GM21619 (cell line): ENCODE data around the gene ARHGAP8.

Source experiments
- ATAC-seq: cut with Tn5 transposase; IDR thresholded peaks from one replicate; pipeline ENCODE4 v1.9.1; 2021; ENCODE audit not compliant: unreplicated experiment

The ARHGAP8 gene

DNA sequence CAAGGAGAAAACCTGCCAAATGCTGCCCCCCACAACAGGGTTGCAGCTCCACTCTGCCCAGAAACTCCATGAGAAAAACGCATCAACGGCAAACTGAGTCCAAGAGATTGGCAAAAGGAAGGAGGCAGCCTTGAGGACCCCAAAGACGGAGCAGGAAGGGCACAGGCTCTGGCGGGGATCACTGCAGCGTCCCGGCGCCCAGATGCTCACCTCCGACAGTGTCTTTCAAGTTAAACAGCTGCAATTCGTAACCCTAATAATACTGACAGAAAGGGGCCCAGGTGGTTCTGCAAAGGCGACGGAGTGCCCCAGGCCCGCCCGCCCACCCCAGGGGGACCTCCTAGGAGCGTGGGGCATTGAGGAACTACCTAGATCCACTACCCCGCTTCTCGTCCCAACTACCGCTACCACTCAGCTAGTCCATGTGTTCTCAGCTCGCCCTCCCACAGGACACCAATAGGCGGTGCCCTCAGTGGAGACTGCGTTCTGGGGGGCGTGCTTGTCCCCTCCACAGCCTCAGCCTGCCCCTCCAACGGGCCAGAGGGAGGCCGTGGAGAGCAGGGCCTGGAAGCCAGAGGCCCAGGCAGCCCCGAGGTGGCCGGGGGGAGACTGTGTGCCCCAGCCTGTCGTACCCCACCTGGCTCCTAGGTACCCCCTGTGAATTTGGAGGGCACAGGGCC, 130.0 kb downstream of the ARHGAP8 start:
- no peak for ATAC-seq

GRCh38 chr22:44883011-44883421, 130.6 kb downstream of the ARHGAP8 start:
- ATAC-seq = no peak

- ATAC-seq = no peak
These were observed 132.2 kb downstream of the ARHGAP8 start for GRCh38 chr22:44884562-44884961.

DNA sequence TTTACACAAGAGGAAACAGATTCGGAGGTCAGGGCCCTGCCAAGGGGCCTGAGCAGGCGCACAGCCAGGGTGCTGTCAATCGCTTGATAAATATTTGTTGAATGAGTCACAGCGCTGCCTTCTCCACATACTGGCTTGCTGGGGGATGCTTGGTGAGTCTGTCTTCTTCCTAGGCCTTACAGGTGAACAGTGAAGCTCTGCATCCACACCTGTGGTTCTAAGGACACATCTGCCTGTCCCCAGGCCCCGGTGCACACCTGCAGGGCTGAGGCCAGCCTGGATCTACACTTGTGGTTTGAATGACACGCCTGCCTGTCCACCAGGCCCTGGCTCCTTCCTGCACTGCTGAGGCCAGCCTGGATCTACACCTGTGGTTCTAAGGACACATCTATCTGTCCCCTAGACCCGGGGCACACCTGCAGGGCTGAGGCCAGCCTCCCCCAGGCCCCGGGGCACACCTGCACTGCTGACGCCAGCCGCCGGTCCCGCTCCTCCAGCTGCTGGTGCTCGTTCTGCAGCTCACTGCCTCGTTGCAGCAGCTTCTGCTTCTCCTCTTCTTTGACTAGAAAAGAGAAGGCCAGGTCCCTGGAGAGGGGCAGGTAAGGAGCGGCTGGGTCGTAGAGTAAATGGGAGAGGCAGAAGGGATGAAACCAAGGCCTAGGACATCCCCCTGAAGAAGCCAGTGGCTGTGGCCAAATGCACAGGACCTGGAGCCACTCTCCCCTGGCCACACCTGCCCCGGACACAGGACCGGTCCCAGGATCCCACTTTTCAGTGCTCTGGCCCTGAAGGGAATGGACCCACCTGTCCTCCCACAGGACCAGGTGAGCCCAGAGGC, 132.8 kb downstream of the ARHGAP8 start:
- no peak for ATAC-seq

- ATAC-seq = no peak
These were observed 133.5 kb downstream of the ARHGAP8 start for GRCh38 chr22:44885806-44886360.

GRCh38 chr22:44887941-44888366, 135.6 kb downstream of the ARHGAP8 start:
- no peak for ATAC-seq

GRCh38 chr22:44888491-44889254, 136.3 kb downstream of the ARHGAP8 start:
- ATAC-seq = no peak

DNA sequence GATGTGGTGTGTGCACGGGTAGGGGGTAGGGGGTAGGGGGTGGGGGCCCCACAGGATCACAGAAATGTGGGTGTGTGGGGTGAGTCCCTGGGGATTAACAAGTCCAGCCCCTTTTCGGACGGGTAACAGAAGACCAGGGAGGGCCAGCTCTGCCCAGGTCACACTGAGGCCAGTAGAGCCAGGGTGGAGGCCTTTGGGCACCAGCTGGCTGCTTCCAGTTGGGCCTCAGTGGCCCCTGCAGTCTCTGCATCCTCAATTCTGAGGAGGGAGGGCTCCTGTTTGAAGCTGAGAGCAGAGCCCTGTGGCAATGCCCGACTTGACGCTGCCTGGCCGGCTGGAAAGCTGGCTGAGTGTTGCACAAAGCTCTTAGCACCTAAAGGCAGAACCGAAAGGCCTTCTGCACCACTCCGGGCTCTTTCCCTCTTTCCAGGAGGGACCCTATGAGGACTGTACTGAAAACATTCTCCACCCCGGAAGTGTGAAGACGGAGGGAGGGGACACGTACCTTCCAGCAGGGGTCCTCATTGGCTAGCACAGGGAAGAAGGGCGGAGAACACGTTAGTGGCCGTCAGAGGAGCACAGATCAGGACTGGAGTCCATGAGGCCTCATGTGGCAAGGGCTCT, 137.0 kb downstream of the ARHGAP8 start:
- no peak for ATAC-seq

DNA sequence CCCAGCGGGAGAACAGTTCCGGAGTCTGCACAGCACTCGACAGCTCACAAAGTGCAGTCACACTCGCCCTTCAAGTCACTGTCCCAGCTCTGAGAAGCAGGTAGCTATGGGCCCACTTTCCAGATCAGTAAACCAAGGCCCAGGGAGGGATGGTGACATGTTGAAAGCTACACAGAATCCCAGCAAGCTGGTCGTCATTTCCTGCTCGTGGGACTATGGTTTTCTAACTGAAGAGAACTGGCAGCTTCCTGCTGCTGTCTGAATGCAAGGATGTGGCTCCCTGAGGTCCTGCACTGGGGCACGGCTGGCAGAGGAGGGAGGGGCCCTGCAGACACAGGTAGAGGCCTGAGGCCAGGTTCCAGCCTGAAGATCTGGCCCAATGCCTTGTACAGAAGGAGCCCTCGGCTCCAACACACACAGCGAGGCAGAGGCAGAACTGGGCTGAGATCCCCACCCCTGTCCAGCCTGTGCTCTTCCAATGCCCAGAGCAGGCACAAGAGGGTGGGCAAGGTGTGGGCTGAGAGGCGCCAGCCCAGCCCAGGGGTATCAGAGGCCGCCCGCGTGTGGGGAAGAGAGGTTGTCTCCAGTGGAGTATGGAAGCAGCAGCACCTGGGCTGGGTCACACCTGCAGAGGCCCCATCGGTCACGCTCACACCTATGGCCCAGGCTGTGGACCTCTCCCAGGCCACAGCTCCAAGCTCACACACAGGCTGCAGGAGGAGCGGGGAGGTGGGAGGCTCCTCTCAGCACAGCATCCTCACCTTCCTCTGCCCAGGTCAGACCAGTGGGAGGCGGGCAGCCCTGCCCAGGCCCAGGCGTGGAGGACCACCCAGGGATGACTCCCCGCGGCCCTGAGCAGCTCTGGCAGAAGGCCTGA, 138.3 kb downstream of the ARHGAP8 start:
- no peak for ATAC-seq

GRCh38 chr22:44891293-44891747, 138.9 kb downstream of the ARHGAP8 start:
- no peak for ATAC-seq

DNA sequence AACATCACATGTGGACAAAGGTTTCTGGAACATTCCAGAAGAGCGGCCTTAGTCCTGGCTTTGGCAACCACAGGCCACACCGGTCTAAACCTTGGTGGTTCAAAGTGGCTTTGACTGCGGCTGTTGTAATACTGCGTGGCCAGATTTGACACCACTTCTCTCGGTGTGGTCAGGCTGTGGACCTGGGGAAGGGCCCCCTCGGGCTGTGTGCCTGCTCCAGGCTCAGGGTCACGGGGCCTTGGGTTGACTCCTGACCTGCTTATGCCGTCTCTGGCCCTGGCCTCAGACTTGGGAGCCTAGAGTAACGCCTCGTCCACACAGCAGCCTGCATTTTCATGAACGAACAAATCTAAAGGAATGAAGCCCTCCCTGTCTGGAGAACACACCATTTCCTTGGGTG, 139.4 kb downstream of the ARHGAP8 start:
- no peak for ATAC-seq

DNA sequence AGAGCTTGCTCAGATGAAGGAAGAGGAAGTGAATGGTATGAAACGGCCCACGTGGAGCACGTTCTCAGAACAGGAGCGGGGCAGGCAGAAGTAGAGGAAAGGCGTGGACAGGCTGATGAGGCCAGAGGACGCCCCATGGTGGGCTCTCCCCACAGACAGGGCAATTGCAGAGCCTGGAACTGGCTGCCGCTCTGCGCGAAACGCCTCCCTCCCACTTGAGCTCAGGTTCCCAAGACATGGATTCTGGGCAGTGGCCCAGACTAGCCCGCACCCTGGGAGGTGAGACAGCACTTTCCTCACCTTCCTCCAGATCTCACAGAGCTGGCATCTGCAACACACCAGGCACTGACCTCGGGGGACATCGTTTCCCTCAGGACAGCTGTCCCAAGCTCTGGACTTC, 139.9 kb downstream of the ARHGAP8 start:
- no peak for ATAC-seq

GRCh38 chr22:44892803-44893730, 140.7 kb downstream of the ARHGAP8 start:
- ATAC-seq = no peak

DNA sequence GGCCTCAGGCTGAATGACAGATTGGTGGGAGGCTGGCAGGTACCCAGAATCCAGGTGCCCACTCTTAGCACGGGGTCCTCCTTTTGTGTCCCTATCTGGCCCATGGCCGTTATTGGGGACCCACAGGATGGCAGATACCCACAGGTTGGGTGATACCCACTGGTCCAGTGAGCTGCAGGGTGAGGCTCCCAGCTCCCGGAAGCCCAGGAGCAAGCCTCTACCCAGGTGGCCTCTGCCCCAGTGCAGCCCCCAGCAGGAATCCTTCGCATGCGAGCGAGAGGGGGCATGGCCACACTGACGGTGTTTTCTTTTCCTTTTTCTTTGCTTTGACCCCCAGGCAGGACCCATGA, 141.3 kb downstream of the ARHGAP8 start:
- ATAC-seq = no peak

- ATAC-seq = no peak
These were observed 141.9 kb downstream of the ARHGAP8 start for GRCh38 chr22:44894321-44894720.

GRCh38 chr22:44894782-44895181, 142.4 kb downstream of the ARHGAP8 start:
- ATAC-seq = no peak

DNA sequence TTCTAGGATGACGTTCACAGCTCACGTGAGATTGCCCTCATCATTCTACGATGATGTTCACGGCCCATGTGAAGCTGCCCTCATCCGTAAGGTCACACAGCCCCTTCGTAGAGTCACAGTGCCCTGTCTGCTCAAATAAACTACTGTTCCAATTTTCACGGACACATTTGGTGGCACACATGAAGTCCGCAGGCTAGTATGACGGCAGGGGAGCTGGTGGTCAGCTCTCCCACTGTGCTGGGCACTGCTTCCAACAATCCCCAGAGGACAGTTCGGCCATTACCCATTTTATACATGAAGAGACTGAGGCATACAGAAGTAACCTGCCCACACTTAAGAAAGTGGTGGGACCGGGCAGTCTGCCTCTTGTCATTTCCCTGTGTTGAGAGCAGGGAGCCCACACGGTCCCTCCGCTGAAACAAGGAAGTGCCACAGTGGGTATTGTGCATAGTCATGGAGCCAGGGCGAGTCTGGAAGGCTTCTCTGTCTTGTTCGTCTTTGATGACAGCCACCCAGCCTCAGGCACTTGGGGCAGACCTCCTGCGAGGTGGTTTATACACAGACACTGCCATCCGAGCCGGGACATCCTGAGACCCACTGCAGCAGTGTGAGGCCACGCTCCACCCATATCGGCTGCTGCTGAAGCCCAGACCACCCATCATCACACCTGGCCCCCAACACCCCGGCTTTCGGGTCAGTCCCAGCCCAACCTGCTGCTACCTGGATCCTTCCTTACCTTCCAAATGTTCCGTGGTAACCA, 143.1 kb downstream of the ARHGAP8 start:
- ATAC-seq = no peak

DNA sequence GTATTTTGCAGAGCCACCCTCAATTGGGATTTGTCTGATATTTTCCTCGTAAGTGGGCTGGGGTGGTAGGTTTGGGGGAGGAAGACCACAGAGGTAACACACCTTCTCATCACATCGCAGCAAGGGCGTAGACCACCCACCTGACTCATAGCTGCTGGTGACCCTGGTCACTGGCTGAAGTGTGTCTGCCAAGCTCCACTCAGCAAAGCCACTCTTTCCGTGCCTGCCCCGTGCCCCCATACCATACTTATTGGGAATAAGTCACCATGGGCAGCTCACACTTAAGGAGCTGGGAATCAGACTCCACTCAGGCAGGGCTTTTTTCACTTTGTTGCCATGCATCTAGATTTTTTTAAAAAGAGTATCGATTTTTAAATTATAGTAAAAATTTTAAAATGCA, 145.9 kb downstream of the ARHGAP8 start:
- ATAC-seq = no peak
